SU-DHL-6 (cell line): Measurements from ENCODE around the gene PITPNB.

Experiments
- H2AFZ ChIP-seq: fragments of 200-600 bp; sonication (generic); 2 replicates; pipeline ENCODE4 v1.6.1; 2014; ENCODE audit warnings: low read depth, mild to moderate bottlenecking, moderate library complexity, mixed read lengths, antibody characterized with exemption, low read length; ENCODE audit not compliant: severe bottlenecking
- H3F3A ChIP-seq: fragments of 200-600 bp; shearing (Covaris generic); 2 replicates; pipeline ENCODE4 v1.6.0; 2016; ENCODE audit warnings: antibody characterized with exemption, mild to moderate bottlenecking; ENCODE audit not compliant: insufficient read depth
- H3K27ac ChIP-seq: fragments of 200-600 bp; sonication (generic); 2 replicates; pipeline ENCODE4 v1.5.1; 2016; ENCODE audit warnings: low read depth, mild to moderate bottlenecking, low read length, moderate library complexity, mixed read lengths
- H3K27me3 ChIP-seq: fragments of 200-600 bp; sonication (generic), shearing (Covaris generic); 2 replicates; pipeline ENCODE4 v1.6.0; 2014; ENCODE audit warnings: mild to moderate bottlenecking, low read length
- H3K36me3 ChIP-seq: fragments of 200-600 bp; sonication (generic); 2 replicates; pipeline ENCODE4 v1.6.1; 2014; ENCODE audit warnings: mild to moderate bottlenecking, low read length, mixed read lengths
- H3K4me2 ChIP-seq: fragments of 300-600, 200-600 bp; shearing (Covaris generic), sonication (generic); 2 replicates; pipeline ENCODE4 v1.6.0; 2014; ENCODE audit warnings: low read length, low read depth, mild to moderate bottlenecking; ENCODE audit not compliant: poor library complexity, severe bottlenecking
- H3K4me3 ChIP-seq: fragments of 200-600 bp; sonication (generic); 2 replicates; pipeline ENCODE4 v1.5.1; 2014; ENCODE audit warnings: antibody characterized with exemption, low read length, mild to moderate bottlenecking, mixed read lengths; ENCODE audit not compliant: insufficient read depth, poor library complexity, severe bottlenecking
- H3K79me2 ChIP-seq: fragments of 200-600 bp; sonication (generic); 2 replicates; pipeline ENCODE4 v1.6.1; 2014; ENCODE audit warnings: mild to moderate bottlenecking, low read length, moderate library complexity; ENCODE audit not compliant: insufficient read depth
- H3K9ac ChIP-seq: fragments of 200-600 bp; sonication (generic); 2 replicates; pipeline ENCODE4 v1.7.0; 2014; ENCODE audit warnings: mild to moderate bottlenecking, low read length
- H3K9me2 ChIP-seq: fragments of 200-600 bp; sonication (generic); replicated peaks from 2 replicates; pipeline ENCODE4 v1.6.1; 2014; ENCODE audit warnings: low read length; ENCODE audit not compliant: insufficient read depth
- H3K9me3 ChIP-seq: fragments of 200-600 bp; sonication (generic); 2 replicates; pipeline ENCODE4 v1.6.1; 2014; ENCODE audit warnings: low read length, mixed read lengths; ENCODE audit not compliant: insufficient read depth
- H4K20me1 ChIP-seq: fragments of 200-600 bp; sonication (generic); 2 replicates; pipeline ENCODE4 v1.6.1; 2014; ENCODE audit warnings: low read depth, mild to moderate bottlenecking, antibody characterized with exemption, low read length, moderate library complexity, mixed read lengths
- EZH2phosphoT487 ChIP-seq: fragments of 200-600 bp; sonication (generic), shearing (Covaris generic); conservative IDR thresholded peaks from 2 replicates; pipeline ENCODE4 v1.6.1; 2018; ENCODE audit warnings: mild to moderate bottlenecking, antibody characterized with exemption, low read length, moderate library complexity, mixed read lengths
- TF ChIP-seq, protein P1 (sequence below): fragments of 200-600 bp; sonication (generic); IDR thresholded peaks from one replicate; pipeline ENCODE4 v1.5.1; 2017; ENCODE audit warnings: antibody characterized with exemption, mild to moderate bottlenecking, low read length, moderate library complexity; ENCODE audit not compliant: insufficient read depth, poor library complexity, severe bottlenecking

Gene PITPNB

DNA sequence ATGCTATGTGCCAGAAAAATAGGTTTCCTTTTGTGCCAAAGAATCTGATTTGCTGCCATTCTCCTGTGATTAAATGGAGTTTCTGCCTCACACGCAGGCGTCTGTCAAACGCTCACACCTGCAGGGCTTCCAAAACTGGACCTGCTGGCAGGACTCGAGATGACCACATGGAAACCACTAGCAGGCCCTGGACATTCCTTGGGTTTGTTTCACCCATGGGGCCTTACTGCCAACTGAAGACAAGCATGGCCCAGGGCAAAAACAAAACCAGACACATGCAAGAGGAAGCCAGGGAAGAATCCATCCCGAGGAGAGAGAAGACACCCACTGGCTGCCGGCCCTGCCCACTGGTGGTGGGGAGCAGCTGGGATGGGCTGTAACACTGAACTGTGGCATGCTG lies 61.6 kb downstream of the PITPNB start:
- no peak overlapping the region for H2AFZ ChIP-seq
- H3K4me3 ChIP-seq, result no peak overlapping the region
- peaks cover 50% of the 10 kb centered on the region for H3K36me3 ChIP-seq
- H3K79me2 ChIP-seq, result no peaks in the 10 kb centered on the region
- no peaks in the 10 kb centered on the region for H3K9me3 ChIP-seq
- no peak overlapping the region for H3K4me2 ChIP-seq
- H3K9me2 ChIP-seq, result no peaks in the 10 kb centered on the region
- no peaks in the 10 kb centered on the region for H3F3A ChIP-seq
- H3K27me3 ChIP-seq, result no peaks in the 10 kb centered on the region
- TF ChIP-seq EZH2phosphoT487, result no peak
- TF ChIP-seq, protein P1, sequence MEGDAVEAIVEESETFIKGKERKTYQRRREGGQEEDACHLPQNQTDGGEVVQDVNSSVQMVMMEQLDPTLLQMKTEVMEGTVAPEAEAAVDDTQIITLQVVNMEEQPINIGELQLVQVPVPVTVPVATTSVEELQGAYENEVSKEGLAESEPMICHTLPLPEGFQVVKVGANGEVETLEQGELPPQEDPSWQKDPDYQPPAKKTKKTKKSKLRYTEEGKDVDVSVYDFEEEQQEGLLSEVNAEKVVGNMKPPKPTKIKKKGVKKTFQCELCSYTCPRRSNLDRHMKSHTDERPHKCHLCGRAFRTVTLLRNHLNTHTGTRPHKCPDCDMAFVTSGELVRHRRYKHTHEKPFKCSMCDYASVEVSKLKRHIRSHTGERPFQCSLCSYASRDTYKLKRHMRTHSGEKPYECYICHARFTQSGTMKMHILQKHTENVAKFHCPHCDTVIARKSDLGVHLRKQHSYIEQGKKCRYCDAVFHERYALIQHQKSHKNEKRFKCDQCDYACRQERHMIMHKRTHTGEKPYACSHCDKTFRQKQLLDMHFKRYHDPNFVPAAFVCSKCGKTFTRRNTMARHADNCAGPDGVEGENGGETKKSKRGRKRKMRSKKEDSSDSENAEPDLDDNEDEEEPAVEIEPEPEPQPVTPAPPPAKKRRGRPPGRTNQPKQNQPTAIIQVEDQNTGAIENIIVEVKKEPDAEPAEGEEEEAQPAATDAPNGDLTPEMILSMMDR, result no peak
- no peaks in the 10 kb centered on the region; the same call in 1 of the 2 replicates for H4K20me1 ChIP-seq
- H3K27ac ChIP-seq, result no peak overlapping the region
- no peak overlapping the region for H3K9ac ChIP-seq

GRCh38 chr22:27856386-27856785 lies 62.7 kb downstream of the PITPNB start:
- no peak overlapping the region for H3K9ac ChIP-seq
- no peak overlapping the region for H3K4me3 ChIP-seq
- no peaks in the 10 kb centered on the region for H3K27me3 ChIP-seq
- H3K4me2 ChIP-seq, result no peak overlapping the region
- no peak overlapping the region for H3K27ac ChIP-seq
- no peaks in the 10 kb centered on the region for H3K79me2 ChIP-seq
- no peaks in the 10 kb centered on the region; the same call in 1 of the 2 replicates for H4K20me1 ChIP-seq
- no peaks in the 10 kb centered on the region for H3F3A ChIP-seq
- H3K9me2 ChIP-seq, result no peaks in the 10 kb centered on the region
- TF ChIP-seq EZH2phosphoT487, result no peak
- TF ChIP-seq, protein P1, result no peak
- no peak overlapping the region for H2AFZ ChIP-seq
- H3K9me3 ChIP-seq, result no peaks in the 10 kb centered on the region
- peaks cover 56% of the 10 kb centered on the region for H3K36me3 ChIP-seq

DNA sequence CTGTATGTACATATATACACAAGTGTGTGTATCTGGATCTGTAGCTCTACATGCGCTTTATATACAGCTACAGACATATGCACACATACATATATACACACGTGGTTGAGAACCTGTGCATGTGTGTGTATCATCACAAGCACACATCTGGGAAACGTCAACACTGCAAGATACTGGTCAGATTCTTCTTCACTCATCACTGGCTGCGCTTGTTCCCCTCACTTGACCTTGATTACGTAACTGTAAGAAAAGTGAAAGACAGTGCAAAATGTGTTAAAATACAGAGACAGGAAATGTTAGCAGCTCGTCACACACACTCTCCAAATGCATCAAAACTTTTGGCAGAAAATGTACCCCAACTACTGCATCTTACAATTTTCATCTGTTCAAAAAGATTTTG lies 65.6 kb downstream of the PITPNB start:
- H3K9me2 ChIP-seq, result no peaks in the 10 kb centered on the region
- H3K4me3 ChIP-seq, result no peak overlapping the region
- no peaks in the 10 kb centered on the region for H3K27me3 ChIP-seq
- H3K9ac ChIP-seq, result no peak overlapping the region
- no peak overlapping the region for H2AFZ ChIP-seq
- no peaks in the 10 kb centered on the region for H4K20me1 ChIP-seq
- TF ChIP-seq, protein P1, result no peak
- no peak for TF ChIP-seq EZH2phosphoT487
- no peaks in the 10 kb centered on the region for H3F3A ChIP-seq
- H3K36me3 ChIP-seq, result peaks cover 50% of the 10 kb centered on the region
- no peak overlapping the region for H3K27ac ChIP-seq
- no peaks in the 10 kb centered on the region for H3K79me2 ChIP-seq
- H3K4me2 ChIP-seq, result no peak overlapping the region
- no peaks in the 10 kb centered on the region for H3K9me3 ChIP-seq
